NT2/D1 (cell line): Measurements from ENCODE around the gene PUM1.

Experiments used
- DNase-seq: peaks from one replicate; pipeline ENCODE4 v3.0.0-alpha.2; 2011; ENCODE audit warnings: low read depth, low spot score
- H3K27me3 ChIP-seq: 2 replicates; pipeline ENCODE4 v1.6.0; 2011; ENCODE audit warnings: mild to moderate bottlenecking; ENCODE audit not compliant: insufficient read length, insufficient read depth
- H3K36me3 ChIP-seq: 2 replicates; pipeline ENCODE4 v1.6.1; 2011; ENCODE audit warnings: mild to moderate bottlenecking, low read length, mixed read lengths; ENCODE audit not compliant: insufficient read depth, insufficient read length
- H3K4me1 ChIP-seq: 2 replicates; pipeline ENCODE4 v1.5.1; 2011; ENCODE audit not compliant: insufficient read depth, insufficient read length
- H3K4me3 ChIP-seq: 2 replicates; pipeline ENCODE4 v1.5.1; 2011; ENCODE audit warnings: low read depth; ENCODE audit not compliant: insufficient read length
- H3K9ac ChIP-seq: 2 replicates; pipeline ENCODE4 v1.6.0; 2011; ENCODE audit warnings: low read depth; ENCODE audit not compliant: insufficient read length
- H3K9me3 ChIP-seq: 2 replicates; pipeline ENCODE4 v1.5.1; 2011; ENCODE audit warnings: mild to moderate bottlenecking, low read length; ENCODE audit not compliant: insufficient read depth
- SUZ12 ChIP-seq: IDR thresholded peaks from 2 replicates; pipeline ENCODE4 v1.6.1; 2011; ENCODE audit not compliant: insufficient read length, insufficient read depth; ENCODE audit errors: extremely low read depth
- YY1 ChIP-seq: IDR thresholded peaks from 2 replicates; pipeline ENCODE4 v1.6.1; 2011; ENCODE audit not compliant: insufficient read length, insufficient read depth
- ZNF274 ChIP-seq: IDR thresholded peaks from 2 replicates; pipeline ENCODE4 v1.6.1; 2011; ENCODE audit warnings: mild to moderate bottlenecking, low read depth, low read length

Gene PUM1

DNA sequence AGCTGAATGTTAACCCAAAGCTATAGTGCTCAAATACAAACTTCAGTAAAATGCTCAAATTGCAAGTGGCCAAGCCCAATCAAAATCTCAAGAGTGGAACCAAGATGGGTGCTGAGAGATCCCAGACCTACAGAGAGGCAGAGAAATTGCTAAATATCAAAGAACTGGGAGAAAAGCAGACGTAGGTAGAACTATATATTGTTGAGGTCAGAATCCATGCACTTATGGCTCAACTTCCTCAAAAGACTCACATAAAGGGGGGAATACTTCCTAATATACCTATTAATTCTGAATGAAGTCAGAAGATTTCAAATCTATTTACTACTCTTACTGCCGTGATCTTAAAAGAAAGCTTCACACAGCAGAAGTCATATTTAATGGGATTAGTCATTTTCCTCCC, 65.2 kb downstream of the PUM1 start:
- Histone ChIP-seq H3K4me3 (no peak overlapping the region), H3K4me1 (no peaks in the 10 kb centered on the region), H3K36me3 (peaks cover 84% of the 10 kb centered on the region), H3K9me3 (no peaks in the 10 kb centered on the region), H3K9ac (no peak overlapping the region), H3K27me3 (no peaks in the 10 kb centered on the region)
- no peak for TF ChIP-seq YY1
- no peak for TF ChIP-seq SUZ12
- no peak for TF ChIP-seq ZNF274
- DNase-seq = no peak

DNA sequence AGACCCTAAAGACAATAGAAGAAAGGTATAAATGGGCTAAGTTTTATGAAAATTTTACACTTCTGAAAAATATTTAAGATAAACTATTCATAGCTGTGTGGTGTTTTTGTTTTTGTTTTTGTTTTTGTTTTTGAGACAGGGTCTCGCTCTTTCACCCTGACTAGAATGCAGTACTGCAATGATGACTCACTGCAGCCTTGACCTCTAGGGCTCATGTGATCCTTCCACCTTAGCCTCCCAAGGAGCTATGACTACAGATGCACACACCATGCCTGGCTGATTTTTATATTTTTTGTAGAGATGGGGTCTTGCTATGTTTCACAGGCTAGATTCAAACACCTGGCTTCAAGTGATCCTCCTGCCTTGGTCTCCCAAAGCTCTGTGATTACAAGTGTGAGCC, 66.6 kb downstream of the PUM1 start:
- Histone ChIP-seq H3K4me3 (no peak overlapping the region), H3K4me1 (no peaks in the 10 kb centered on the region), H3K36me3 (peaks cover 84% of the 10 kb centered on the region), H3K9me3 (no peaks in the 10 kb centered on the region), H3K27me3 (no peaks in the 10 kb centered on the region), H3K9ac (no peak overlapping the region)
- no peak for TF ChIP-seq YY1
- TF ChIP-seq SUZ12 = no peak
- TF ChIP-seq ZNF274 = no peak
- no peak for DNase-seq

DNA sequence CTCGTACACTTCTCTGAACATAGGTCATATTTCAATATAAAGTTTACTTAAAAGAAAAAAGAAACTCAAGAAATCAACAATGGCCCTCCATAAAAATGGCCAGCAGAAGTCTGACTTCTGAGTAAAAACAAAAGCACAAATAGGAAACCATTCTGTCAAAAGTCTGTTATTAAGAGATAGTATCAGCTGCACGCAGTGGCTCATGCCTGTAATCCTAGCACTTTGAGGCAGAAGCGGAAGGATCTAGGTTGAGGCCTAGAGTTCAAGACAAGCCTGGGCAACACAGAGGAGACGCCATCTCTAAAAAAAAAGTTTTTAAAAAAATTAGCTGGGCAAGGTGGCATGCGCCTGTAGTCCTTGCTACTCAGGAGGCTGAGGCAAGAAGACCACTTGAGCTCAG, 67.3 kb downstream of the PUM1 start:
- H3K9ac ChIP-seq = no peak overlapping the region
- H3K4me1 ChIP-seq = no peaks in the 10 kb centered on the region
- no peaks in the 10 kb centered on the region for H3K9me3 ChIP-seq
- H3K27me3 ChIP-seq = no peaks in the 10 kb centered on the region
- no peak for DNase-seq
- TF ChIP-seq SUZ12 (no peak), ZNF274 (no peak), YY1 (no peak)
- H3K36me3 ChIP-seq = peaks cover 82% of the 10 kb centered on the region
- no peak overlapping the region for H3K4me3 ChIP-seq

DNA sequence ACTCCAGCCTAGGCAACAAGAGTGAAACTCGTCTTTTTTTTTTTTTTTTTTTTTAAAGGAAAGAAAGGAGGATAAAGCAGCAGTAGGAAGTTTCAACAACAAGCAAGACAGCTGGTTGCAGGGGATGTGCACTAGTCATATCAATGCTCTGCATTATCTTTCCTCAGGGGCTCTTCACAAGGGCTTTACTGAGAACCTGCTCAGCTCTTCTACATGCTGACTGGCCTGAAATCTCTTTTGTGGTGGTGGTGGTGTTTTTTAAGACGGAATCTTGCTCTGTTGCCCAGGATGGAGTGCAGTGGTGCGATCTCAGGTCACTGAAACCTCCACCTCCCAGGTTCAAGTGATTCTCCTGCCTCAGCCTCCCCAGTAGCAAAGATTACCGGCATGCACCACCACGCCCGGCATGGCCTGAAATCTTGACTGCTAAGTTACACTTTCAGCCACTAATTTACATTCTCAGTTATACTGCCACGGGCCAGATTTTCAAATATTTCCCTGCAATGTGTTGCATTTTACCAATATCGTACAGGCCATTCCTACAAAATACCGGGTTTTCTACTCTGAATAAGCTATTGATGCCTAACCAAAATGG, 68.0 kb downstream of the PUM1 start:
- DNase-seq = no peak
- Histone ChIP-seq H3K27me3 (no peaks in the 10 kb centered on the region), H3K36me3 (peaks cover 82% of the 10 kb centered on the region), H3K4me3 (no peak overlapping the region), H3K9me3 (no peaks in the 10 kb centered on the region), H3K9ac (no peak overlapping the region), H3K4me1 (no peaks in the 10 kb centered on the region)
- no peak for TF ChIP-seq ZNF274
- no peak for TF ChIP-seq YY1
- TF ChIP-seq SUZ12 = no peak

DNA sequence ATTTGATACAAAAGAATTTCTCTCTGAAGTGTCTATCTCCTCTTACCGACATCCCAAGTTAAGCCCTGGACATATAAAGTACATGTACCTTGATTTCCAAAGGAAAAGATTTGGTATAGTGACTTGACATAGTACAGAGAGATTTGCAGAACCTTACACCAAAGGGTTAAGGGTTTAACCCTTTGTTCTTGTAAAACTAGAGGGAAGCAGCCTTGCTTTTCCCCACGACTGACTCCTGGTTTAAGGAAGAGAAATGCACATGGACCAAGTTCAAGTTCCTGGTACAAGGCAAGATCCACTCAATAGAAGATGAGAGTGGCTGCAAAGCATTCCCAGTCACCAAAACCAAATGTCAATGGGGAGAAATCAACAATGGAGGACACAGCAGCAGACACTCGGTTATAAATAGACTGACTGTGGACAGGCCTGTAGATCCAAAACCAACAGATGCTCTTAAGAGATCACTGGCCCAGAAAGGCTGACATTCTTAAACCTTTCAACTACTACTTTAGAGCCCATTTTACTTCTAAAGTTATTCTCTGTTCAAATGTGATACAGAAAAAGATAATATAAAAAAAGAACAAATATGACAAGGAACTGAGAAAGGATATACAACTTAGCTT, 69.4 kb downstream of the PUM1 start:
- no peaks in the 10 kb centered on the region for H3K27me3 ChIP-seq
- H3K4me1 ChIP-seq = no peaks in the 10 kb centered on the region
- no peak overlapping the region for H3K9ac ChIP-seq
- peaks cover 86% of the 10 kb centered on the region for H3K36me3 ChIP-seq
- H3K4me3 ChIP-seq = no peak overlapping the region
- no peak for TF ChIP-seq ZNF274
- TF ChIP-seq YY1 = no peak
- TF ChIP-seq SUZ12 = no peak
- no peaks in the 10 kb centered on the region for H3K9me3 ChIP-seq
- DNase-seq = no peak

DNA sequence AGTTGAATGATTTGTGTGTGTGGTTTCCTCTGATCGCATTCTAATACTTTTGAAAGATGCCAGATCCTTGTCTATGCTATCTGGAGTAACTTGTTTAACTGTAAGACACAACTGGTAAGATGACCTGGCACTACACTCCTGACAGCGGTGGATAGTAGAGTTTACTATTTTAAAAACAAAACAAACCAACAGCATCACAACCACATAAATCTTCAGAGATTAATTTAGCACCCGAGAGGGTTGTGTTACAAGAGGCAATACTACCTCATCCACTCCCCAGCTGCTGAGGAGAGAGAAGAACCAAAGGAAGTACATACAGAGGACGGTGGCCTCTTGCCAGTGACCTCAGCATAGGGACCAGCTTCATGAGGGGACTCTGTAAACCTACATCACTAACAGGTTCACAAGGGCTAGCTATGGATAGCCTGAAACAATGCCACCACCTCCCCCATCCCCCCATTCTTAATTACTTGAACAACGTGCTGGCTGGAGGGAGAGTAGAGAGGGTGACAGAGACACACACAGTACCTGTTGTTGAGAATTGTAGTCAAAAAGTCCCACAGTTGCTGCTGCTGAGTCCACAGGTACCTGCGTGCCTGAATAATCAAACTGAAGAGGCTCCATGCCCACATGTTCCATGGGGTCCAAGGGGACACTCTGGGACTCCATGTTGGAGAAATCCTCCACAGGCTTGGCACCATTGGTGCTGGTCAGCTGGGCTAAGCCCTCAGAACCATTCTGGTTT, 73.5 kb downstream of the PUM1 start:
- H3K36me3 ChIP-seq = peaks cover 81% of the 10 kb centered on the region

DNA sequence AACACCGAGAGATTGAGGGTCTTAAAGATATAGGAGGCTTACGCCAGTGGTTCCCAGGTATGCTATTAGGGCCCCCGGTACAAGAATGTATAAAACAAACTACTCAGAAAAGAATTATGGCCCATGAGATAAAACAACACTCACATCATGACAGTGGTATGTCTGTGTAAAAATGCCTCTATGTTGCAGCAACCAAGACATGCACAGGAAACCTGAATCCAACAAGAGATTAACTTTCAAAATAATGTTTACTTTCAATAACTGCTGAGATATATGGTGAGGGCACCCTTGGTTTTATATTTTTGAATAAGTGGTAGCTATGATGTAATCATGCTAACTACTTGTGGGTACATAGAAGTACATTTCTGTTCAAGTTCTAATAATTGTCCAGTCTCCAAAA, 74.9 kb downstream of the PUM1 start:
- Histone ChIP-seq H3K9me3 (no peaks in the 10 kb centered on the region), H3K27me3 (no peaks in the 10 kb centered on the region), H3K4me3 (no peak overlapping the region), H3K4me1 (no peaks in the 10 kb centered on the region), H3K9ac (no peak overlapping the region), H3K36me3 (peaks cover 67% of the 10 kb centered on the region)
- no peak for DNase-seq
- TF ChIP-seq YY1 (no peak), SUZ12 (no peak), ZNF274 (no peak)

More for the DNA sequence above, 73.5 kb downstream of the PUM1 start:
- no peak for DNase-seq
- H3K9ac ChIP-seq = no peak overlapping the region
- TF ChIP-seq YY1 = no peak
- no peaks in the 10 kb centered on the region for H3K4me1 ChIP-seq
- no peaks in the 10 kb centered on the region for H3K27me3 ChIP-seq
- H3K4me3 ChIP-seq = no peak overlapping the region
- no peaks in the 10 kb centered on the region for H3K9me3 ChIP-seq
